CD4-positive, alpha-beta T cell treated with Interleukin-6 for 4 hours (primary cell): ENCODE measurements around the gene TPGS1.

Experiments
- DNase-seq: peaks from one replicate; pipeline ENCODE4 v3.0.0-alpha.2; 2020; ENCODE audit warnings: mixed read lengths

TPGS1 gene

DNA sequence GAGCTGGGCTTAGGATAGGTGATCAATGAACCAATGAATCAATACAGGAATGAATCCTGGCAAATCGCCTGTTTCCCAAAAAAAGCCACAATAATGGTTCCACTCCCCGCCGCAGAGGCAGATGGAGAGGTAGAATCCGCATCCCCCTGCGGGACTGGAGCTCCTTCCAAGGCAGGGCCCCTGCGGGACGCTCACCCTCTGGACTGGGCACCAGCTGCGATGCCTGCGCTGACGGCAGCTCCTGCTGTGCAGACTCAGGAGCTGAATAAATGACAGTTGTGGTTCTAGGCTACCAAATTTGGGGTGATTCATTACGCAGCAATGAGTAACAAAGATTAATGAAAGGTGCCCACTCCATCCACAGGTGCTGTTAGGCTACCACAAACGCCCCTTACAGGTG lies 15.4 kb downstream of the TPGS1 start:
- no peak for DNase-seq

DNA sequence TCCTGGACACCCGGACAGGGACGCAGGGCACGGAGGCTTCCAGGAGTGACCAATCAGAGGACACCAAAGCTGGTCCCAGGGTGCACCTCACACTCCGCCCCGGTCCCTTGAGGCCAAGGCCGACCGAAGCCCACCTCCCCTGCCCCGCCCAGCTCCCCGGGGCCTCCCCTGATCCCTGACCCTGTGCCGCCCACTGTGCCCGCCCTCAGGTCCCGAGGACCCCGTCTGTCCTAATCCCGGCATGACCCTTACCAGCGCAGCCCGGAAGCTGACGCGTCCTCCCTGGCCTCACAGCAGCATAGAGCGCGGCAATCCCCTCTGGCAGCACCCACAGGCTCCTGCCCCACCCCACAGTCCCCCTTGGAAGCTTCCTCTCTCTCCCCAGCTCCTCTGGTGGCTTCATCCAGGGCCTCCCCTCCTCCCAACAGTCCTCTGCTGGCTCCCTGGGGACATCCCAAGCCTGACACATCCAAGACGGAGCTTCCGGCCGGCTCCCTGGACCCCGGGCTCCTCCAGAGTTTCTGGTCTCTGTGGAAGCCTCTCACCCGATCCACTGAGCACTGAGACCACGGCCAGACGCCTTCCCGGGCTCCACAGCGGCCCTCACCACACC lies 16.9 kb downstream of the TPGS1 start:
- no peak for DNase-seq

DNA sequence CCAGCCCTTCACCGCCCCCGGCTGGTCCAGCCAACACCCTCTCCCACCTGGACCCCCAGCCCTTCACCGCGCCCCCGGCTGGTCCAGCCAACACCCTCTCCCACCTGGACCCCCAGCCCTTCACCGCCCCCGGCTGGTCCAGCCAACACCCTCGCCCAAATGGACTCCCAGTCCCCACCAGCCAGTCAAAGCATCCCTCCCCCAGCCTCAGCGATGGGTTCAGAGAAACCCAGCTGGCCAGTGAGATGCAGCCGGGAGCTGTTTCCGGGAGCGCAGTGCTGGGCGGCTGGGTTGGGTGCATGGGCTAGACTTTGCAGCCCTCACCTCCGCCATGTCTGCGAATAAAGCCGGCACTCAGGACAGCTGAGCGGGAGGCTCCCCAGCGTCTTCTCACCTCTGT lies 17.7 kb downstream of the TPGS1 start:
- DNase-seq = no peak

DNA sequence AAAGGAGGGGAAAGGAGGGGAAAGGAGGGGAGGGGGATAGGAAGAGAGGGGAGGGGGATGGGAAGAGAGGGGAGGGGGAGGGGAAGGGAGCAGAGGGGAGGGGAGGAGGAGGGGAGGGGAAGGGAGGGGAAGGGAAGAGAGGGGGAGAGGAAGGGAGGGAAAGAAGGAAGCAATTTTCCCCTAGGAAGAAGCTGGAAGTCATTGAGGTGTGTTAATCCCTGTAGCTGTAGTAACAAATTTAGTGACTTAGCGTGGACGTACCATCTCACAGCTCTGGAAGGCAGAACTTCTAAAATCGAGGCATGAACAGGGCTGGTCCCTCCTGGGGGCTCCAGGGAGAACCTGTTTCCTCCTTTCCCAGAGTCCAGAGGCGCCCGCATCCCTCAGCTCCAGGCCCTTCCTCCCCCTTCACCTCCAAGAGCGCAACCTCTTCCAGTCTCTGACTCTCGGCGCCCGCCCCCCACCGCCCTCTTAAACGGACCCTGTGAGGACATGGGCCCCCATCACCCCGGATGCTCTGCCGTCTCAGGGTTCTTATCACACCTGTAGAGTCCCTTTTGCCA lies 18.6 kb downstream of the TPGS1 start:
- no peak for DNase-seq

DNA sequence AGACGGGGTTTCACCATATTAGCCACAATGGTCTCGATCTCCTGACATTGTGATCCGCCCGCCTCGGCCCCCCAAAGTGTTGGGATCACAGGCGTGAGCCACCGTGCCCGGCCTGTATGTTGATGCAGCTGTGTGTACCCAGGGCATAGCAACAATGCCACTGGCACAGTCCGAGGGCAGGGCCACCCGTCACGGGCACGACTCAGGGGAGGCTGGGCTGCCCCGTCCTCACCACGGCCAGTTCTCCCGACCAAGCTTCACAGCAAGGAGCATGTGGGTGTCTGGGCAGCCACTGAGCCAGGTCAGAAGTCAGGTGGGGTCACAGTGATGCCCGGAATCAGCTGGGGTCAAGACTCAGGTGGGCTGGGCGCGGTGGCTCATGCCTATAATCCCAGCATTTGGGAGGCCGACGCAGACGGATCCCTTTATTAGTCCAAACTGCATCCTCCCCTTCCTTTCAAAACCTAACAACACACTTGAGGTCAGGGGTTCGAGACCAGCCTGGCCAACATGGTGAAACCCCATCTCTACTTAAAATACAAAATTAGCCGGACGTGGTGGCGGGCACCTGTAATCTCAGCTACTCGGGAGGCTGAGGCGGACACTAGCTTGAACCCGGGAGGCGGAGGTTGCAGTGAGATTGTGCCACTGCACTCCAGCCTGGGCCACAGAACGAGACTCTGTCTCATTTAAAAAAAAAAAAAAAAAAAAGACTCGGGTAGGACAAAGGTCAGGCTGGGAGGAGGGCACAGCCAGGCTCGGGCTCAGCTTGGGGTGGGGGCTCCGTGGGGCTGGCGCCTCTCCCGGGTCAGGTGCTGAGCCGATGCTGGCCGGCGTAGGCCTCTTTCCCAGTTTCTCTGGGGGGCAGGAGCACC lies 23.1 kb downstream of the TPGS1 start:
- DNase-seq = no peak

DNA sequence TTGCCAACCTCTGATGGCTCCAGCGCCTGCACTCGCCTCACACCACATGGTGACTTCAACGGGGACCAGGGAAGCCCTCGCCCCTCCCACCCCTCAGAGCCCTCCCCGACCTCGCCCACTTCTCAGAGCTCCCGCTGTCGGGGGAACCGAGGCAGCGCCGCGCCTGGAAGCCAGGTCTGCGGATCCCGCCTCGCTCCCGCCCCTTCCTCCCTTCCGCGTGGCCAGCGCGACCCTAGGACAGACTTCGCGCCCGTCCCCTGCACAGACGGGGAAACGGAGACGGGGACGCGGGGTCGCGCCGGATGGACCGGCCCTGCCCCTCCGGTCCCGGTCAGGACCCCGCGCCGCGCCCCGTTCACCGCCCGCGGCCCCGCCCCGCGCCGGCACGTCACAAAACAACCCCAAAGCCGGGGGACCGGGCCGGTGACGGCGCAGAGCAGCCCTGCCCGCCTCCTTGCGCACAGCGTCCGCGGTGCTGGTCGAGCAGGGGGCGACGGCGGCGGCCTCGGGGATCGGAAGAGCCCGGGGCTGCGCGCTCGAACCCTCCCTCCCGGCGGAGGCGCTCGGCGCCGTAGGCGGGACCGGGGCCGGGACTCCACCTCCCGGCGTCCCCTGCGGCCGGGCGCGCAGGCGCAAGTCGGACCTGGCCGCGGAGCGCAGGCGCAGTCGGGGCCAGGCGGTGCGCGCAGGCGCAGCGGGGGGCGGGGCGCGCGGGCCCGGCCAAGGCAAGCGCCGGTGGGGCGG lies 23.9 kb downstream of the TPGS1 start:
- peak; percentile 88 for DNase-seq

DNA sequence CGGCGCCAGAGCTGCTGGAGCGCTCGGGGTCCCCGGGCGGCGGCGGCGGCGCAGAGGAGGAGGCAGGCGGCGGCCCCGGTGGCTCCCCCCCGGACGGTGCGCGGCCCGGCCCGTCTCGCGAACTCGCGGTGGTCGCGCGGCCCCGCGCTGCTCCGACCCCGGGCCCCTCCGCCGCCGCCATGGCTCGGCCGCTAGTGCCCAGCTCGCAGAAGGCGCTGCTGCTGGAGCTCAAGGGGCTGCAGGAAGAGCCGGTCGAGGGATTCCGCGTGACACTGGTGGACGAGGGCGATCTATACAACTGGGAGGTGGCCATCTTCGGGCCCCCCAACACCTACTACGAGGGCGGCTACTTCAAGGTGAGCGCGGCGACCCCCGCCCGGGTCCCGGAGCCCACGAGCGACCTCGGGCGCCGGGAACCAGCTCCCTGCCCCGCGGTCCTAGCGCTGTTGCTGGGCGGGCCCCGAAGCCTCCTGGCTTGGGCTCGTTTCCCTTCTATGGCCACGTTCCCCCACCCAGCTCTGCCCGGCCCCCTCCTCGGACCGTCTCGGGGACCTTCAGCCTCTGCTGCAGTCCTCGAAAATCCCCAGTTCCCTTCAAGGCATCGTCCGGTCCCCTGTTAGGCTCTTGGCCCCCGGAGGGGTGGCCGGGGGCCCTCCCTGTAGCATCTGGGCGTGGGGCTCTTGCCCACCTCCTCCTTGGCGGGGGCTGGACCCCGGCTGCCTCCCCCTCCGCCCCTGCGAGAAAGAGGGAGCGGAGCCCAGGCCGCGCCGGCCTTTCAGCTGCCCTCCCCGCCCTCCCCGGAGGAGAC lies 24.7 kb downstream of the TPGS1 start, which contains the start of gene CDC34:
TSS of gene CDC34 (plus strand) at position 8 of the 808 bp plus-strand sequence. CDS start at position 180, 172 bp downstream.
- DNase-seq = no peak

DNA sequence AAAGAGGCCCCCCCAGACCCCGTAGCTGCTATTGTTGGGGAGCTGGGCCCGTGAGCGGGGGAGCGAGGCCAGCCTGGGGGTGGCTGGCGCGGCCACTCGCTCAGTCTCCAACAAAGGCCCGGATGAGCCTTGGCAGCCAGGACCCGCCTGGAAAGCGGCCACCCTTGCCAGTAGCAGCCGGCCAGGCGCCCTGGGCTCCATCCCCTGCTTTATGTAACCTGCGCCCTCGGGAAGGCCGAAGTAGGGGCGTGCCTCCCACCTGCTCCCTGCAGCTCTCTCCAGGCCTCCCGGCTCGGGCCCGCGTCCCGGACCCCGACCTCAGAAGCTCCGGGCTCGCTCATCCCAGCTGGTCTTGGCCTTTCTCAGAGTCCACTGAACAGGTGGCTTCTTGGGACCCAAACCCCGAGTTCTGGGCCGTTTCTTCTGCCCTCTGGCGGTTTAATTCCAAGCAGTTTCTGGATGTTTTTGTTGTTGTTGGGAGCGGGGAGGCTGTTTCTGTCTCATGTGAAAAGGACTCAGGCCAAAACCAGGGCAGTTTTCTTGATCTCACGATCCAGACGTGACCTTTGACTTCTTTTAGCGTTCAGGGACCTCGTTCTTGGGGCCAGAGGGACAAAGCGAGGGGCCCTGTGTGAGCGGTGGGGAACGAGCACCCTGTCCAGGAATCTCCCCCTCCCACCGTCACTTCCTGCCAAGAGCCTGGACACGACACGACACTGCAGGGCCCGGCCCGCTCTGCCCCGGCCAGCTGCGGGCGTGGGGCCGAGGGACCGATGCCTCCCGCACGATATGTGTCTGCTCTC lies 25.5 kb downstream of the TPGS1 start:
- DNase-seq = peak; percentile 50

DNA sequence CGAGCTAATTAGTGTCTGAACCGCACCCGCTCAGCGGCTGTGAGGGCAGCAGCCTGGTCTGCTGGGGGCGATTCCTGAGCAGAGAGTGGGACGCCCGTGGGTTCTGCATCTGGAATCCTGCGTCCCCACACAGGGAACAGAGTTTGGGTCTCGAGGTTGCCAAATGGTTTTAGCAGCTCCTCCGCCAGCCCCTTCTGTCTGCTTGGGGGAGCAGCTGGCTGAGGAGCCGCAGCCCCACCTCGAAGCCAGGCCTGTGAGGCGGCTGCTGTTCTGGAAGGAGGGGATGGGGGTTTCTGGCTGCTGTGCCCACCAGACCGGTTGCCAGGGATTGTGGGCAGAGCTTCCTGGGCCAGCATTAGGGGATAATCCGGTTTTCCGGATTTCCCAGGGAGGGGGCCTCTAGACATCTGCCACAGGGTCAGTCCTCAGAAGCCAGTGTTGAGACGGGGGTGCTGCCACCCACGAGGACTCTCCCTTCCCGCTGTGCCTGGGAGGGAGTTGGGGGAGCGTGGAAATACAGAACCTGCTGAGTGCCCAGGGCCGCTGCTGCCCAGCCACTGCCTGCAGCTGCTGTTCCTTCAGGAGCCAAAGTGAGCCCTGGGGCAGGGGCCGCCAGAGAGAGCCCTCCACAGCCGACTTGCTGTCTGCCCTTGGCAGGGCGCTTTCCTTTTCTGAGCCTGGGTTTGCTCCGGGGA lies 26.2 kb downstream of the TPGS1 start:
- no peak for DNase-seq

DNA sequence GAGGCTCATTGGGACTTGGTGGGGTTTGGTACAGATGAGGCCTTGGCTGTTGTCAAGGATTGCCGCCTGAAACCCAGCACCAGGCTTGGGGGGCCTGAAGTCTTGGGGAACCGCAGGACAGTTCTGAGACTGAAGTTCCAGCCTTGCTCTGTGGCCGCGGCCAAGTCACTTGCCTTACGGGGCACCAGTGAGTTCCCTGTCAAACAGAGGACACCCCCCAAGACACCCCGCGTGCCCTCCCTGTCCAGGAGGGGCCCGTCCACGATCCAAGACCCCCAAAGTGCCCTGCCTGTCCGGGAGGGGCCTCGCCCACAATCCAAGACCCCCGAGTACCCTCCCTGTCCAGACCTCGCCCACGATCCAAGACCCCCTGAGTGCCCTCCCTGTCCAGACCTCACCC lies 26.8 kb downstream of the TPGS1 start:
- no peak for DNase-seq

DNA sequence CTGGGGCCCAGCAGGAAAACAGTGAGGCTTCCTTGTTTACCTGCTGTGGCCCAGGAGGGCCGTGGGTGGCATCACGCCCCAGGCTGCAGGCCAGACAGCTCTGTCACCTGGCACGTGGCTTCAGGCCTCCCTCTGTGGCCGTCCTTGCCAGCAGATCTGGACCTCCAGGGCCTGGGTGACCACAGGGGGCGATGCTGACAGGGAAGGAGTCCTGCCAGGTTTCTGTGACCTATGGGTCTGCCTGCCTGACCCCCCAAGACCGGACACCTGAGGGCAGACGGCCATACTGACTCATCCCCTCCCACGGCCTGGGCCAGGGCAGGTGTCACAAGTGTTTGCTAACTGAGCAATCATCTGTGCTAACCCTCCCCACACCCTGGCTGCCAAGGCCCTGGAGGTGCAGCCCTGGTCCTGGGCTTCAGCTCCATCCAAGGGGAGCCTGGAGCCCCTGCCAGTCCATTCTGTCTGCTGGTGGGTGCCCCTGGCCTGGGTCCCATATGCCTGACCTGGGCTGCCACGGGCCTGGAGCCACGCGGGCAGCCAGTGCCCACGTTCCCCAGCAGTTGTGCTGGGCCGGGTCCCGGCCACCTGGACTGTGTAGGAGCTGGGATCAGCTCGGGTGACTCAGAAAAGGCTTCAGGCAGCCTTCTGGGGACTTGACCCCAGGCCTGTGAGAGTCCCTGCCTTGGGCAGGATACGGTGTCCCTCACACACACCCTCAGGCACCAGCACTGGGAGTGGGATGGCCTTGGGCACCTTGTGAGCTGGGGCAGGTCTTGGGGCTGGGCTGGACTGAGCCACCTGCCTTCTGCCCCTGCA lies 27.9 kb downstream of the TPGS1 start:
- no peak for DNase-seq

DNA sequence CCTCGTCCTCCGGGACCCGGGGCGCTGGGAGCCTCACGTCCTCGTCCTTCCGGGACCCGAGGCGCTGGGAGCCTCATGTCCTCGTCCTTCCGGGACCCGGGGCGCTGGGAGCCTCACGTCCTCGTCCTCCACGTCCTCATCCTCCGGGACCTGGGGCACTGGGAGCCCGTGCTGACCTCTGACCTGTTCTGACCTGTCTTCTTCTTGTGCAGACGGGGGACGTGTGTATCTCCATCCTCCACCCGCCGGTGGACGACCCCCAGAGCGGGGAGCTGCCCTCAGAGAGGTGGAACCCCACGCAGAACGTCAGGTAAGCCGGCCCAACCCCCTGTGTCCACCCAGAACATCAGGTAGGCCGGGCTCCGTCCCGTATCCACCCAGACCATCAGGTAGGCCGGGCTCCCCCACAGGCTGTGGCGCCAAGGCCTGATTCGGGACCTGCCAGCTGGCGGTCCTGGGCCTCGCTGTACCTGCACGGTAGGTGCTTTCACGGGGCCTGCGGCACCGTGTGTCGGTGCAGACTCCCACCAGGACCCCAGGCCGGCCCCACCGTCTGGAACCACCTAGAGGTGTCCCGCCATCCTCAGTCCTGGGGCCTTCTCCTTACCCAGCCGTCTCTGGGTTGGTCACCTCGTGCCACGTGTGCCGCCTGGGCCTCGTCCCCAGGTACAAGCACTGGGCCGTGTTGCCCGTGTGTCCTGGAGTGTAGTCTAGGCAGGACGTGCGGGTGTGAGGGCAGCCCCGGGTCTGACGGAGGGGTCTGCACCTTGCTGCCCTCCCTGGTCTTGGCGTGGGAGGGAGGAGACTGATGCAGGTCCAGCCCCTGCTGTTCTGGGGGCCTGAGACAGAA lies 29.0 kb downstream of the TPGS1 start:
- no peak for DNase-seq

DNA sequence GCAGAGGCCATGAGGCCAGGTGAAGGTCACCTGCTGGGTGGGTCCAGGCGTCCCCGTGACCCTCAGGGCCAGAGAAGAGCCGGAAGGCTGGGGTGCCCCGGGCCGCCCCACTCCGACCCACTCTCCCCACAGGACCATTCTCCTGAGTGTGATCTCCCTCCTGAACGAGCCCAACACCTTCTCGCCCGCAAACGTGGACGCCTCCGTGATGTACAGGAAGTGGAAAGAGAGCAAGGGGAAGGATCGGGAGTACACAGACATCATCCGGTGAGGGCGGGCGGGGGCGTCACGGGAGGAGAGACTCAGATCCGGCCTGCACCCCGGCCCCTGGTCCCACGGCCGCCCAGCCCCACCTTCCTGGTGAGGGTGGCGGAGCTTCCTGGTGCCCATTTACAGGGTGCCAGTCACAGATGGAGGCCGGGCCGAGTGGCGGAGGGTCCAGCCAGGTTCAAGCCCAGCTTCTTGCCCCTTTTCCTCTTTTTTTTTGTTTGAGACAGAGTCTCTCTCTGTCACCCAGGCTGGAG lies 29.6 kb downstream of the TPGS1 start:
- DNase-seq = no peak

DNA sequence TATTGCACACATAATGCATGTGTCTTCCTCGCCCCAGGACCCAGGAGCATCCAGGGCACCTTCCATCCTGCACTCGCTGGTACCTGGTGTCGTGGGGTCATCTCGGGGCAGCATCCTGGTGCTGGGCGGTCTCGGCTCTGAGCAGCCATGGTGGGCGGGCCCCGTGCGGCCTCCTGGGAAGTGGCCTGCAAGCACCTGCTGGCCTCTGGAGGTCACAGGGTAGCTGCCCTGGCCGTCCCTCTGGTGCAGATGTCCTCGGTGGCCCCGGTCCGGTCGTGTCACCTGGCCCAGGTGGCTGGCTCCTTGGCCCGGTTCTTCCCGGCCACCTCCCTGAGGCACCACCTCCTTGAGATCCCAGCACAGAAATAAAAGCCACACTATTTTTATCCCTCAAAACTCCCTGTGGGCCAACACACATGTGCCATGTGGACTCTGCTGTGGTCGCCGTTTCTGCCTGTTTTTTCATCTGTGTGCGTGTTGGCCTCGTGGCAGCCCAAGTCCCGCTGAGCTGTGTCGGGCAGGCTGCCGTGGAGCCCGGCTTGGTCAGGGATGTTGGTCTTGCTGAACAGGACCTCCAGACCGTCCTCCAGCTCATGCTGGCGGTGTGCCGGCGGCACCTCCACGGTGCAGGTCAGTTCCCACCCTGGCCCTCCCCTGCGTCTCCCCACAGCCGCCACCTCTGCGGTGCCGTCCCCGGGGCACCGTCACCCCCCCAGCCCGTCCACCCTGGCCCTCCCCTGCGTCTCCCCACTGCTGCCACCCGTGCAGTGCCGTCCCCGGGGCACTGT lies 31.5 kb downstream of the TPGS1 start:
- no peak for DNase-seq

DNA sequence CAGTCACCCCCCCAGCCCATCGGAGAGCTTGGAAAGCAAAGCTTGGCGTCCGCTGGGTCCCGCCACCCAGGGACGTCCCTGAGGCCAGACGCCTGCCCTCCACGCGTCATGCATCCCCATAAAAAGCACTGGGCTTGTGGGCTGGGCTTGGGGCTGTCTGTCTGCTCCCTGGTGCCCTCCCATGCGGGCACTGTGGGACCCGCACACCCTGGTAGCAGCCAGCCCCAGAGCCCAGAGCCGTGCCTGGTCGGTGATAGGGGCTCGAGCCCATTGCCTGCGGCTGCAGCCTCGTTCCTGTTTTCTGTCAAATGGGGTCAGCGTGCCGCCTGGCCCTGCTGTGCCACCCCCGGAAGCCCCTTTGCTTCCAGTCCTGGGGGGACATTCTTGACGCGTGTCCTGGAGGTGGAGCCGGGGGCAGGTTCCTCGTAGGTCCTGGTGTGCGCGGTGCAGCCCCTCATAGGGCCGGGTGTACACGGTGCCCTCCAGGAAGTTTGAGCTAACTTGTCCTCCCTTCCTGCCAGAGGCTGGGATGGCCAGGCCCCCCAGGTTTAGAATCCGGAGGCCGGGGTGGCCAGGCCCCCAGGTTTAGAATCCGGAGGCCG lies 32.2 kb downstream of the TPGS1 start:
- DNase-seq = no peak

DNA sequence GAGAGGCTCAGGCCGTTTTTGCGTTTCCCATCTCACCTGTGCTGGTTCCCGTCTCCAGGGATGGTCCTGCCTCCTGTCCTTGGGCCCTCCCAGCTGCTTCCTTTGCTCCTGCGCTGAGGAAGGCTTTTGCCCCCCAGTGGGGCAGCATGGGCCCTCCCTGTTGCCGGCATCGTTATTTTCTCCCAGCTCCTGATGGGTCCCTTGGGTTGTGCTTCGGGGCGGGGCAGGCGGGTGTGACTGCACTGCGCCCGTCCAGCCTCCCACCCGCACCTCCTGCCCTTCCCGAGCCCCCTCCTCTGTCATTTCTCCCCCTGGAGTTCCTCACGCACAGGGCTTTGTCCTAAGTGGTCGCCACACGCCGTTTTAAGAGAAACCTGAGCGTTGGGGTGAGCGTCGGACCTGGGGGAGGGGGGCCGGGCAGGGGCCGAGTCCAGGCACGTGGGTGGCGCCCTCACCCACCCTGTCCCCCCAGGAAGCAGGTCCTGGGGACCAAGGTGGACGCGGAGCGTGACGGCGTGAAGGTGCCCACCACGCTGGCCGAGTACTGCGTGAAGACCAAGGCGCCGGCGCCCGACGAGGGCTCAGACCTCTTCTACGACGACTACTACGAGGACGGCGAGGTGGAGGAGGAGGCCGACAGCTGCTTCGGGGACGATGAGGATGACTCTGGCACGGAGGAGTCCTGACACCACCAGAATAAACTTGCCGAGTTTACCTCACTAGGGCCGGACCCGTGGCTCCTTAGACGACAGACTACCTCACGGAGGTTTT lies 33.8 kb downstream of the TPGS1 start:
- no peak for DNase-seq

DNA sequence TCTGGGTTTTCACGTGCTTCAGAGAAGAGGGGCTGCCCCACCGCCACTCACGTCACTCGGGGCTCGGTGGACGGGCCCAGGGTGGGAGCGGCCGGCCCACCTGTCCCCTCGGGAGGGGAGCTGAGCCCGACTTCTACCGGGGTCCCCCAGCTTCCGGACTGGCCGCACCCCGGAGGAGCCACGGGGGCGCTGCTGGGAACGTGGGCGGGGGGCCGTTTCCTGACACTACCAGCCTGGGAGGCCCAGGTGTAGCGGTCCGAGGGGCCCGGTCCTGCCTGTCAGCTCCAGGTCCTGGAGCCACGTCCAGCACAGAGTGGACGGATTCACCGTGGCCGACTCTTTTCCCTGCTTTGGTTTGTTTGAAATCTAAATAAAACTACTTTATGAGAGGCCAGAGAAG lies 34.4 kb downstream of the TPGS1 start:
- DNase-seq = no peak
